Liver (tissue), 9 donors: ENCODE data around the gene PDGFC. TPM values are rescaled to one million over a fixed set of nuclear protein-coding genes. Genes with fewer than 3 reads are reported as not detected.

ENCODE experiments used
- DNase-seq: peaks from one replicate; pipeline ENCODE4 v3.0.0-alpha.2; 2017; ENCODE audit warnings: low spot score
- H3K27ac ChIP-seq, 2 donors: one replicate each; pipeline ENCODE4 v1.7.0; 2013; ENCODE audit warnings: inconsistent platforms in 2 of 2, low read length in 2 of 2, control low read depth in 1 of 2, low read depth in 1 of 2, mild to moderate bottlenecking in 1 of 2
- H3K27me3 ChIP-seq, 4 donors: one replicate each; pipeline versions ENCODE4 v1.6.1 to v1.7.0; 2013; ENCODE audit warnings: low read length in 3 of 4, inconsistent platforms in 1 of 4, mild to moderate bottlenecking in 1 of 4, moderate library complexity in 1 of 4; ENCODE audit not compliant: control insufficient read depth in 4 of 4, insufficient read depth in 4 of 4
- H3K36me3 ChIP-seq, 4 donors: one replicate each; pipeline versions ENCODE4 v1.6.1 to v1.7.0; 2013; ENCODE audit warnings: low read length in 3 of 4, mild to moderate bottlenecking in 3 of 4, low read depth in 1 of 4, moderate library complexity in 1 of 4; ENCODE audit not compliant: control insufficient read depth in 4 of 4, insufficient read depth in 3 of 4
- H3K4me1 ChIP-seq, 4 donors: one replicate each; pipeline versions ENCODE4 v1.6.1 to v1.7.0; 2013; ENCODE audit warnings: low read length in 3 of 4, mild to moderate bottlenecking in 3 of 4, moderate library complexity in 1 of 4; ENCODE audit not compliant: control insufficient read depth in 4 of 4, insufficient read depth in 4 of 4
- H3K4me3 ChIP-seq, 3 donors: one replicate each; pipeline versions ENCODE4 v1.6.1 to v1.7.0; 2013; ENCODE audit warnings: low read length in 3 of 3, control low read depth in 1 of 3, low read depth in 1 of 3, mild to moderate bottlenecking in 1 of 3
- H3K9ac ChIP-seq, 2 donors: one replicate each; pipeline ENCODE4 v1.7.0; 2013; ENCODE audit warnings: low read length in 2 of 2, mild to moderate bottlenecking in 2 of 2, moderate library complexity in 2 of 2, control low read depth in 1 of 2, low read depth in 1 of 2
- H3K9me3 ChIP-seq, 4 donors: one replicate each; pipeline versions ENCODE4 v1.6.1 to v1.7.0; 2013; ENCODE audit warnings: low read length in 3 of 4; ENCODE audit not compliant: control insufficient read depth in 4 of 4
- EGR1 ChIP-seq, 2 donors: IDR thresholded peaks; 2 replicates each; pipeline ENCODE4 v1.6.1; 2016 to 2018; ENCODE audit warnings: antibody characterized with exemption in 2 of 2, low read depth in 2 of 2
- FOXA2 ChIP-seq: IDR thresholded peaks from 2 replicates; pipeline ENCODE4 v1.6.1; 2016; ENCODE audit warnings: antibody characterized with exemption
- GABPA ChIP-seq, 2 donors: IDR thresholded peaks in 1 of 2; conservative IDR thresholded peaks in 1 of 2; 2 replicates each; pipeline ENCODE4 v1.6.1; 2016; ENCODE audit warnings: antibody characterized with exemption in 2 of 2, mild to moderate bottlenecking in 1 of 2, moderate library complexity in 1 of 2
- HNF4A ChIP-seq, 2 donors: conservative IDR thresholded peaks; 2 replicates each; pipeline ENCODE4 v1.6.1; 2016; ENCODE audit warnings: antibody characterized with exemption in 2 of 2, mild to moderate bottlenecking in 2 of 2
- HNF4G ChIP-seq: IDR thresholded peaks from 2 replicates; pipeline ENCODE4 v1.6.1; 2016; ENCODE audit warnings: antibody characterized with exemption
- JUND ChIP-seq, 2 donors: IDR thresholded peaks; 2 replicates each; pipeline ENCODE4 v1.6.1; 2016; ENCODE audit warnings: antibody characterized with exemption in 2 of 2
- NR2F2 ChIP-seq: IDR thresholded peaks from 2 replicates; pipeline ENCODE4 v1.6.1; 2016; ENCODE audit warnings: antibody characterized with exemption
- RAD21 ChIP-seq, 2 donors: IDR thresholded peaks; 2 replicates each; pipeline ENCODE4 v1.6.1; 2016; ENCODE audit warnings: antibody characterized with exemption in 2 of 2, mild to moderate bottlenecking in 2 of 2
- RXRA ChIP-seq, 2 donors: IDR thresholded peaks; 2 replicates each; pipeline ENCODE4 v1.6.1; 2017 to 2018; ENCODE audit warnings: antibody characterized with exemption in 2 of 2, mild to moderate bottlenecking in 1 of 2
- WGBS: extraction: QIAGEN DNeasy Blood & Tissue Kit; methylation state at CpG from one replicate; pipeline ENCODE4 v1.1.7; 2013; 5-methylcytosine and 5-hydroxymethylcytosine counted together
- polyA plus RNA-seq, 2 donors: library from polyadenylated mRNA; stranded (reverse) in 1 of 2; unstranded in 1 of 2; fragments of 200-250 nt in 1 of 2; fragments of >200 nt in 1 of 2; fragmentation: Nextera tagmentation in 1 of 2; extraction: Ambion mirVana in 1 of 2; gene quantifications; one replicate each; pipeline versions ENCODE4 v1.2.1 to v1.2.3, GENCODE V29; 2013 to 2015
- total RNA-seq, 2 donors: library from RNA; depleted of rRNA; stranded (reverse); fragments of >200 nt; gene quantifications; one replicate each; pipeline ENCODE4 v1.2.3, GENCODE V29; 2014
- TF ChIP-seq, protein P1 (sequence below): fragments of 150-350 bp; IDR thresholded peaks from 2 replicates; pipeline ENCODE4 v1.5.1; 2017; ENCODE audit warnings: improper control_type of control experiment, low read depth, low read length; ENCODE audit not compliant: missing input control
- TF ChIP-seq, protein P2 (sequence below): IDR thresholded peaks from 2 replicates; pipeline ENCODE4 v1.6.1; 2016; ENCODE audit warnings: antibody characterized with exemption
- TF ChIP-seq, protein P3 (sequence below): IDR thresholded peaks from 2 replicates; pipeline ENCODE4 v1.6.1; 2016; ENCODE audit warnings: antibody characterized with exemption
- TF ChIP-seq, protein P4 (sequence below): IDR thresholded peaks from 2 replicates; pipeline ENCODE4 v1.6.1; 2016; ENCODE audit warnings: antibody characterized with exemption
- TF ChIP-seq, protein P5 (sequence below): IDR thresholded peaks from 2 replicates; pipeline ENCODE4 v1.6.1; 2016; ENCODE audit warnings: antibody characterized with exemption, mild to moderate bottlenecking
- donor health status: healthy.
- donor health status: healthy.
- donor health status: healthy.
- donor health status: healthy.
- donor health status: healthy.

Gene PDGFC
- total and polyA plus RNA-seq, 4 donors = 5.8 to 25.7 (median 9.7) TPM

DNA sequence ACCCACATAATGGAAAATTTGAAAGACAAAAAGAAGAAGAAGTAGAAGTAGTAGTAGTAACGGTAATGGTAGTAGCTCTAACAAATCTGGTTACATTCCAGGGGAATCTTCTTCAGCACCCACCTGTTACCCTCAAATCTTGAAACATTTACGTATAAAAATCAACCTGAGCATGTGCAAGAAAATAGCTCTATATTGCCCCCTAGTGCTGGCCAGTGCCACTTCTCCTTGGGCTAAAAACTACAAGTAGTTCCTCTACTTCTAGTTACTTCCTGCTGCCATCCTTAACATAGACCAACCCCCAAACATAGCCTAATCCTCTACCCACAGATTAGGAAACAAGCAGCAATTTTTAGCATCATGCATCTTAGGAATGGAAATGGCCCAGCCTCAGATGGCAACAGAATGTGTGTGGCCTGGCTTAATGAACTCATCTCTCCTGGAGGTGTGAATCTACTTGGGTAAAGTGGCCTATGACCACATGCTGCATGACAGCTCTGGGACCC, 3.1 kb downstream of the PDGFC start:
- peak; percentile 85 to 86 for TF ChIP-seq RAD21 (IDR thresholded peaks at IDR 0.05)
- TF ChIP-seq, protein P1, sequence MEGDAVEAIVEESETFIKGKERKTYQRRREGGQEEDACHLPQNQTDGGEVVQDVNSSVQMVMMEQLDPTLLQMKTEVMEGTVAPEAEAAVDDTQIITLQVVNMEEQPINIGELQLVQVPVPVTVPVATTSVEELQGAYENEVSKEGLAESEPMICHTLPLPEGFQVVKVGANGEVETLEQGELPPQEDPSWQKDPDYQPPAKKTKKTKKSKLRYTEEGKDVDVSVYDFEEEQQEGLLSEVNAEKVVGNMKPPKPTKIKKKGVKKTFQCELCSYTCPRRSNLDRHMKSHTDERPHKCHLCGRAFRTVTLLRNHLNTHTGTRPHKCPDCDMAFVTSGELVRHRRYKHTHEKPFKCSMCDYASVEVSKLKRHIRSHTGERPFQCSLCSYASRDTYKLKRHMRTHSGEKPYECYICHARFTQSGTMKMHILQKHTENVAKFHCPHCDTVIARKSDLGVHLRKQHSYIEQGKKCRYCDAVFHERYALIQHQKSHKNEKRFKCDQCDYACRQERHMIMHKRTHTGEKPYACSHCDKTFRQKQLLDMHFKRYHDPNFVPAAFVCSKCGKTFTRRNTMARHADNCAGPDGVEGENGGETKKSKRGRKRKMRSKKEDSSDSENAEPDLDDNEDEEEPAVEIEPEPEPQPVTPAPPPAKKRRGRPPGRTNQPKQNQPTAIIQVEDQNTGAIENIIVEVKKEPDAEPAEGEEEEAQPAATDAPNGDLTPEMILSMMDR = peak; percentile 83
- TF ChIP-seq, protein P2, sequence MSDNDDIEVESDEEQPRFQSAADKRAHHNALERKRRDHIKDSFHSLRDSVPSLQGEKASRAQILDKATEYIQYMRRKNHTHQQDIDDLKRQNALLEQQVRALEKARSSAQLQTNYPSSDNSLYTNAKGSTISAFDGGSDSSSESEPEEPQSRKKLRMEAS = peak; percentile 21
- TF ChIP-seq, protein P3, sequence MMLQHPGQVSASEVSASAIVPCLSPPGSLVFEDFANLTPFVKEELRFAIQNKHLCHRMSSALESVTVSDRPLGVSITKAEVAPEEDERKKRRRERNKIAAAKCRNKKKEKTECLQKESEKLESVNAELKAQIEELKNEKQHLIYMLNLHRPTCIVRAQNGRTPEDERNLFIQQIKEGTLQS = no peak
- no peak for TF ChIP-seq HNF4G
- no peak for TF ChIP-seq RXRA (IDR thresholded peaks at IDR 0.05)
- no peak for TF ChIP-seq HNF4A (conservative IDR thresholded peaks at IDR 0.05)
- no peak overlapping the region for H3K27ac ChIP-seq
- no peak overlapping the region for H3K9ac ChIP-seq
- peak; percentile 60 for DNase-seq
- peaks cover 0 to 39% (median 27%) of the 10 kb centered on the region in 4 donors for H3K4me1 ChIP-seq
- no peaks in the 10 kb centered on the region for H3K9me3 ChIP-seq
- 13% methylated on average over 2 of the region's 2 CpGs for WGBS
- H3K36me3 ChIP-seq = no peaks in the 10 kb centered on the region
- no peaks in the 10 kb centered on the region for H3K27me3 ChIP-seq
- H3K4me3 ChIP-seq = peak overlapping the region in 2 of 3 donors; percentile 86 to 96

DNA sequence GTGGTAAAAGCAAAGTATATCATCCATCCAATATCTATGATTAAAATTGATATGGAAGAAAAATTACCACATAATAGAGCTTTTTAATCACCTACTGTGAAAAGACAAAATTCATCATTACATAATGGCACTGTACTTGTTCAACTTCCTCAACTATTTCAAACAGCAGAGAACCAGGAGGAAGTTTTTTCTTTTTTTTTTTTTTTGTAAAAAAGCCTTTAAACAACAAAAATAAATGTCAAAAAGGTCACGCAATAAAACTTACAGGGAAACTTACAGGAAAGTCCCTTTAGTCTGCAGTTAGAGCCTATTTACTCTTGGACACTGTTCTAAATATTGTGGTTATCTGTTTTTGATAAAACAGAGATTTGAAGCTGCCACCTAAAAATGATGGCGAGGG, 4.8 kb downstream of the PDGFC start:
- Histone ChIP-seq H3K27me3 (no peaks in the 10 kb centered on the region), H3K27ac (no peak overlapping the region), H3K4me1 (peaks cover 4 to 47% (median 31%) of the 10 kb centered on the region in 4 donors), H3K9me3 (no peaks in the 10 kb centered on the region), H3K9ac (no peak overlapping the region), H3K4me3 (no peak overlapping the region), H3K36me3 (no peaks in the 10 kb centered on the region)
- WGBS = 75% methylated on average over 2 of the region's 2 CpGs
- TF ChIP-seq JUND (IDR thresholded peaks at IDR 0.05) (no peak), HNF4A (conservative IDR thresholded peaks at IDR 0.05) (no peak), RXRA (IDR thresholded peaks at IDR 0.05) (no peak), HNF4G (no peak), RAD21 (IDR thresholded peaks at IDR 0.05) (no peak), EGR1 (IDR thresholded peaks at IDR 0.05; ENCODE audit: low read depth in 2 of 2) (no peak), FOXA2 (no peak), NR2F2 (no peak), GABPA (IDR thresholded peaks at IDR 0.05 in 1 of 2, conservative IDR thresholded peaks at IDR 0.05 in 1 of 2) (no peak)
- TF ChIP-seq, protein P4, sequence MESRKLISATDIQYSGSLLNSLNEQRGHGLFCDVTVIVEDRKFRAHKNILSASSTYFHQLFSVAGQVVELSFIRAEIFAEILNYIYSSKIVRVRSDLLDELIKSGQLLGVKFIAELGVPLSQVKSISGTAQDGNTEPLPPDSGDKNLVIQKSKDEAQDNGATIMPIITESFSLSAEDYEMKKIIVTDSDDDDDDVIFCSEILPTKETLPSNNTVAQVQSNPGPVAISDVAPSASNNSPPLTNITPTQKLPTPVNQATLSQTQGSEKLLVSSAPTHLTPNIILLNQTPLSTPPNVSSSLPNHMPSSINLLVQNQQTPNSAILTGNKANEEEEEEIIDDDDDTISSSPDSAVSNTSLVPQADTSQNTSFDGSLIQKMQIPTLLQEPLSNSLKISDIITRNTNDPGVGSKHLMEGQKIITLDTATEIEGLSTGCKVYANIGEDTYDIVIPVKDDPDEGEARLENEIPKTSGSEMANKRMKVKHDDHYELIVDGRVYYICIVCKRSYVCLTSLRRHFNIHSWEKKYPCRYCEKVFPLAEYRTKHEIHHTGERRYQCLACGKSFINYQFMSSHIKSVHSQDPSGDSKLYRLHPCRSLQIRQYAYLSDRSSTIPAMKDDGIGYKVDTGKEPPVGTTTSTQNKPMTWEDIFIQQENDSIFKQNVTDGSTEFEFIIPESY = no peak
- TF ChIP-seq, protein P5, sequence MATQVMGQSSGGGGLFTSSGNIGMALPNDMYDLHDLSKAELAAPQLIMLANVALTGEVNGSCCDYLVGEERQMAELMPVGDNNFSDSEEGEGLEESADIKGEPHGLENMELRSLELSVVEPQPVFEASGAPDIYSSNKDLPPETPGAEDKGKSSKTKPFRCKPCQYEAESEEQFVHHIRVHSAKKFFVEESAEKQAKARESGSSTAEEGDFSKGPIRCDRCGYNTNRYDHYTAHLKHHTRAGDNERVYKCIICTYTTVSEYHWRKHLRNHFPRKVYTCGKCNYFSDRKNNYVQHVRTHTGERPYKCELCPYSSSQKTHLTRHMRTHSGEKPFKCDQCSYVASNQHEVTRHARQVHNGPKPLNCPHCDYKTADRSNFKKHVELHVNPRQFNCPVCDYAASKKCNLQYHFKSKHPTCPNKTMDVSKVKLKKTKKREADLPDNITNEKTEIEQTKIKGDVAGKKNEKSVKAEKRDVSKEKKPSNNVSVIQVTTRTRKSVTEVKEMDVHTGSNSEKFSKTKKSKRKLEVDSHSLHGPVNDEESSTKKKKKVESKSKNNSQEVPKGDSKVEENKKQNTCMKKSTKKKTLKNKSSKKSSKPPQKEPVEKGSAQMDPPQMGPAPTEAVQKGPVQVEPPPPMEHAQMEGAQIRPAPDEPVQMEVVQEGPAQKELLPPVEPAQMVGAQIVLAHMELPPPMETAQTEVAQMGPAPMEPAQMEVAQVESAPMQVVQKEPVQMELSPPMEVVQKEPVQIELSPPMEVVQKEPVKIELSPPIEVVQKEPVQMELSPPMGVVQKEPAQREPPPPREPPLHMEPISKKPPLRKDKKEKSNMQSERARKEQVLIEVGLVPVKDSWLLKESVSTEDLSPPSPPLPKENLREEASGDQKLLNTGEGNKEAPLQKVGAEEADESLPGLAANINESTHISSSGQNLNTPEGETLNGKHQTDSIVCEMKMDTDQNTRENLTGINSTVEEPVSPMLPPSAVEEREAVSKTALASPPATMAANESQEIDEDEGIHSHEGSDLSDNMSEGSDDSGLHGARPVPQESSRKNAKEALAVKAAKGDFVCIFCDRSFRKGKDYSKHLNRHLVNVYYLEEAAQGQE = no peak
- TF ChIP-seq, protein P3 = no peak
- TF ChIP-seq, protein P1 = no peak
- DNase-seq = no peak
